GM13976 (cell line): ENCODE data around the gene MRRF.

Experiments used
- DNase-seq: peaks from one replicate; pipeline ENCODE4 v3.0.0; 2012; ENCODE audit warnings: low spot score
- in situ Hi-C: fragments of 300-500 bp; cut with MboI; formaldehyde crosslinking; loops from one replicate; pipeline ENCODE4 v1.12.0; 2022; ENCODE audit warnings: low sequenced_read_pairs, mixed read lengths, inconsistent platforms; ENCODE audit not compliant: unreplicated experiment
- TF ChIP-seq, protein P1 (sequence below): IDR thresholded peaks from 2 replicates; pipeline ENCODE4 v1.5.1; 2012; ENCODE audit warnings: borderline replicate concordance, mild to moderate bottlenecking; ENCODE audit not compliant: insufficient read depth; ENCODE audit errors: extremely low read depth, missing control alignments, control extremely low read depth

Gene MRRF

DNA sequence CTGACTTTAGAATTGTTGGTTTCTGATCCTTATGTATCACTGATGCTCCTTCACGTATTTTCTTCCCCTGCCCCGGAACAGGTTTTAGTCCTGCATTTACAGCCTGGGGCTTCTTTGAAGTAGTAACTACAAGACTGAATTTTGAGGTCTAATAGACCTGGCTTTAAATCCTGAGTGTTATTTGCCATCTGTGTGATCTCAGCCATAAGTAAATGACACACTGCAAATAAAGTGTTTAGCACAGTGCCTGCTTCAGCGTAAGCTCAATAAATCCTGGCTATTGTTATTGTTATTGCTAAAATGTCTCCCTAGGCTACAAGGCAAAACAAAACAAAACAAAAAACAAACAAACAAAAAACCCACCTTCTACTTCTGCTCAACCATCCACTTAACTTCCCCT, 20.3 kb upstream of the MRRF start:
- no peak for DNase-seq
- TF ChIP-seq, protein P1, sequence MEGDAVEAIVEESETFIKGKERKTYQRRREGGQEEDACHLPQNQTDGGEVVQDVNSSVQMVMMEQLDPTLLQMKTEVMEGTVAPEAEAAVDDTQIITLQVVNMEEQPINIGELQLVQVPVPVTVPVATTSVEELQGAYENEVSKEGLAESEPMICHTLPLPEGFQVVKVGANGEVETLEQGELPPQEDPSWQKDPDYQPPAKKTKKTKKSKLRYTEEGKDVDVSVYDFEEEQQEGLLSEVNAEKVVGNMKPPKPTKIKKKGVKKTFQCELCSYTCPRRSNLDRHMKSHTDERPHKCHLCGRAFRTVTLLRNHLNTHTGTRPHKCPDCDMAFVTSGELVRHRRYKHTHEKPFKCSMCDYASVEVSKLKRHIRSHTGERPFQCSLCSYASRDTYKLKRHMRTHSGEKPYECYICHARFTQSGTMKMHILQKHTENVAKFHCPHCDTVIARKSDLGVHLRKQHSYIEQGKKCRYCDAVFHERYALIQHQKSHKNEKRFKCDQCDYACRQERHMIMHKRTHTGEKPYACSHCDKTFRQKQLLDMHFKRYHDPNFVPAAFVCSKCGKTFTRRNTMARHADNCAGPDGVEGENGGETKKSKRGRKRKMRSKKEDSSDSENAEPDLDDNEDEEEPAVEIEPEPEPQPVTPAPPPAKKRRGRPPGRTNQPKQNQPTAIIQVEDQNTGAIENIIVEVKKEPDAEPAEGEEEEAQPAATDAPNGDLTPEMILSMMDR, result no peak
- in situ Hi-C loops, result no loop called here

DNA sequence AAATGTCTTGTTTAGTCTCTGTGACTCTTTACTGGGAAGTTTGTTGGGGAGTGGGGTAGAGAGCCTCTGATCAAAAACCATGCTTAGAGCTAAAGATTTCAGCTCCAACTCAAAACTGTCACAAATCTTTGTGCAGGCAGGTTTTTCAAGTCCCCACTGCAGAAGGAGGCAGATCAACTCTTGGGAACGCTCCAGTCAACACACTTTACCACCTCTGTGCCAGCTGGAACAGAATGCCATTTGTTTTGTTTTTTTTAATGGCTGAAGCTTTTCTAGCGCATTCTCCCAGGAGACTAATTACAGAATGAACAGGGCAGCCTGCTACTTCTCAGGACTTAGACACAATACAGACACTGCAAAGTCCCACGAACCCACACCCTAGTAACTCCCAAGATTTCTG, 18.0 kb upstream of the MRRF start:
- no peak for DNase-seq
- TF ChIP-seq, protein P1, result no peak
- in situ Hi-C loops, result no loop called here

DNA sequence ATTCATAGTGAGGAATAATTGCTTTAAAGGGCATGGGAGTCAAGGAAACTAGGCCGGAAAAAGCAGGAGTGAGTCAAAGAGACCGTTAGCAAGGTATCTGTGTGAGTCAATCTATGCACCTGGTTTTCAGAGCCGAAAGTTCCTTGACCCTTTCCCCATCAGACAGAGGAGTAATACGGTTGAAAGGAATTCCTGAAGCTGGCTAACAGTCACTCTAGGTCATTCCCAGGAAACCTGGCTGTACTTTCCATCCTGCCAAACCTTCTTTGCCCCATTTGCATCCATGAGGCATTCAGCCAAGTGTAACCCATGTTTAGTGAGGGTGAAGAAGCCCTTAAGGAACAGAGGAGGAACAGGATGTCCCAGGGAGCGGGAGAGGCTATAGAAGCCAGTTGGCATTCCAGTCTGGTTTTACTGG, 16.2 kb upstream of the MRRF start:
- DNase-seq, result no peak
- TF ChIP-seq, protein P1, result no peak
- in situ Hi-C loops, result no loop called here

DNA sequence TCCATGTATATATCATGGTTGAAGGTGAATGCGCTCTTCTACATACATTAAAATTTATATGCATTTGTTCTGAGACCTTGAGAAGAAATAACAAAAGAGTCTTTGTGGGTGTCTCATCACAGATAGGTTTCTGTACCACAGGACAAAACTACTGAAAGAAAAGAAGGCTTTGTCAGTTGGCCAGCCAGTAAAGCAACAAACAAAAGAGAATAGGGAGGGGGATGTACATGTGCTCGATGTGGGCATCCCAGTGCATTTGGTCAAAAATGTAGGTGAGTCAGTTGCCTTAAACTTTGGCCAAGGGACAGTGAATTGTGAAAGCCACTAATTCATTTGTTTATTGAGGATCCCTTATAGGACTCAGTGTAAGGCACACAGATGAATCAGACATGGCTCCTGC, 13.3 kb upstream of the MRRF start:
- in situ Hi-C loops, result no loop called here

DNA sequence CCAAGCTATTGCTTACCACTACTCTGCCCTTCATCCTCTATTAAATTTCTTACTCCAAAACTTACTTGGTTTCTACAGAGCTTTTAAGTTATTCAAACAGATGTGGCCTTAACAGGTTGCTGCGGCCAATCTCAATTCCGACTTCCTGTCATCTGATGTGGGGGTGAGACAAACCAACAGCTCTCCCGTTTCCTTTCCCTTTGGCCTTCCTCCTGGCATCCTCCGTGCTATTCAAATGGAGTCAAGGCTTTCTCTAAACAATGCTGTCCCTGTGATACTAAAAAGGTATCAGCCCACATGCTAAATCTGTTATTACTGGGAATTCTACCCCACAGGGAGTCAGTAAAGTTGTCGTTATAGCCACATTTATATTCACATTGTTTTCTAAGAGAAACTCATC, 11.9 kb upstream of the MRRF start:
- no peak for DNase-seq
- in situ Hi-C loops, result no loop called here
- TF ChIP-seq, protein P1, result no peak

More for the DNA sequence above, 13.3 kb upstream of the MRRF start:
- no peak for DNase-seq
- TF ChIP-seq, protein P1, result no peak

DNA sequence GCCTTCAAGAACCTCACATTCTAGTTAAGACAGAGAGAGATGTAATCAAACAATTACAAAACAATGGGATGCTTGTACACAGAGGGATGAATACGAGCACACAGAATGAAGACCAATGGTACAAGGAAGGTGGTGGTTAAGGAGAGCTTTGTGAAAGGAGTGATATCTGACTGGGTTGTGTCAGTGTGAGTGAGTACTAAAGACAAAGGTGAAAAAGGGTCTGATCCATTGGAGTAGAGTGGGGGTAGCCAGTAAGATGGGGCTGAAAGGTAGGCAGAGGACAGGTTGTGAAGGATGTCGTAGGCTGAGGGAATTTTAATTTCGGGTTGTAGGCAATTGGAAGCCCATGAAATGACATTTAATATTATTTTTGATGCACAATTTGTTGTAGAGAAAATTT, 9.9 kb upstream of the MRRF start:
- TF ChIP-seq, protein P1, result no peak
- in situ Hi-C loops, result no loop called here
- no peak for DNase-seq

DNA sequence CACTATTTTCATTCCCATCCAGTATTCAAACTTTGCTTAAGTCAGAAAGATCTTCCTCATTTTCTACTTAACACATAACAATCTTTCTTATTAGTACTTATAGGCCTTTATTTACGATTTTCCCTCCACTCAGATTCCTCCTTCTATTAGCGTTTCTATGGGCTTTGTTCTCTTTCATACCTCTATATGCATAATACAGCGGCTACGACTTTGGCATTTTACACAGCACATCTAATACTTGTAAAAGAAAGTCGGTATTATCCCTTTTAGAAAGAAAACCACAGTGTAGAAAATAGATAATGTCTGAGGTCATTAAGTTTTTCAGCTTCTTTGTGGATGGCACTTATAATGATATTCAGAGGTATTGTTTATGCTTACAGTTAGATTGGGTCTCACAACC, 8.5 kb upstream of the MRRF start:
- TF ChIP-seq, protein P1, result no peak
- no peak for DNase-seq
- in situ Hi-C loops, result no loop called here
